Fibroblast of skin of right biceps (primary cell): ENCODE measurements around the gene NTSR1.

Experiments
- DNase-seq: peaks from one replicate; pipeline ENCODE4 v3.0.0-alpha.2; 2013

NTSR1 gene

GRCh38 chr20:62710886-62711702, 2.5 kb downstream of the NTSR1 start:
- DNase-seq = no peak

DNA sequence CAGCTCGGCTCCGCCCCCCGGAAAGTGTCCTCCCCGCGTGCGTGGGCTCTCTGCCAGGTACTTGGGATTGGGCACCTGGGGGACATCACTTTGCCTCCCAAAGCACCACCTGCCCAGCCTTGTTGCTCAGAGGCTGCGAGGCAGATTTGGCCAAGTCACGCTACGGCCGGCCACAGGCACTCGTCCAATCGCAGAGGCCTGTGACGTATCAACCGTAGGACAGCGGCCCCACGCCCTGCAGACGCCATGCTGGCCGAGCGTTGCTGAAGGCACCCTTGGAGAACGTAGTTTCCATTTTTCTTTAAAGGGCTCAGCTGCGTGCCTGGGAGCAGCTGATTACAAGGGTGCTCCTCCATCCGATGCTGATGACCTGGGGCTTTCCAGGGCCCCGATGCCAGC, 3.1 kb downstream of the NTSR1 start:
- no peak for DNase-seq

- no peak for DNase-seq
These were observed 4.0 kb downstream of the NTSR1 start for GRCh38 chr20:62712606-62713005.

DNA sequence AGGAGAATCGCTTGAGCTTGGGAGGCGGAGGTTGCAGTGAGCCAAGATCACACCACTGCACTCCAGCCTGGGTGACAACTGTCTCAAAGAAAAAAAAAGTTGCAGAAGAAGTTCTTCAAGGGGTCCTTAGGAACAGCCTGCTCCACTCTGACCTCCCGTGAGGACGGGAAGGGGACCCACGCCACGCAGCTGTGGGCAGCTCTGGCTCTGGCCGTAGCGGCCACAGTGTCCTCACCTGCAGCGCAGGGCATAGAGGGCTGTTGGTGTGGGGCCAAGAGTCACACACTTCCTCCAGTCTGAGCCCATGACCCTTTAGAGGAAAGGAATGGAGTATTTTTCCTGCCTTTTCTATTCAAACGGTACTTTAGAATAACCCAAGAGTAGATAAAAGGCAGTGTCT, 5.4 kb downstream of the NTSR1 start:
- DNase-seq = no peak

- DNase-seq = no peak
These were observed 6.2 kb downstream of the NTSR1 start for GRCh38 chr20:62714799-62715198.

- no peak for DNase-seq
These were observed 6.6 kb downstream of the NTSR1 start for GRCh38 chr20:62715201-62715600.

GRCh38 chr20:62716198-62716940, 7.7 kb downstream of the NTSR1 start:
- DNase-seq = peak; percentile 15

DNA sequence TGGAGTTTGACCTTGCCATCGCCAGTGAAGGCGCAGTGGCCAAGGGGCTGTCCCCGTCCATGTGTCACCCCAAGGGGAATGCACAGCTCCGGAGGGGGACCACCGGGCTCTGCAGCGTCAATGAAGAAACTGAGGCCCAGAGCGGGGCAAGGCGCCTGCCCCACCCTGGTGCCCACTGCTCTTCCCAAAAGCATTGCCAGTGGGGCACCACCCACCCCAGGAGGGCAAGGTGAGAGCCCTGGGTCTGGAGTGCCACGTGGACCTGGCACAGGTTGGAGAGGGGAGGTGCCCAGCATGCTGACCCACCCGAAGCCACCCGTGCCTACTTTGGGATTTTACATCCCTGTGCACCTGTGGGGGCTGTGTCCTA, 8.3 kb downstream of the NTSR1 start:
- DNase-seq = no peak

GRCh38 chr20:62717933-62718332, 9.3 kb downstream of the NTSR1 start:
- DNase-seq = no peak

DNA sequence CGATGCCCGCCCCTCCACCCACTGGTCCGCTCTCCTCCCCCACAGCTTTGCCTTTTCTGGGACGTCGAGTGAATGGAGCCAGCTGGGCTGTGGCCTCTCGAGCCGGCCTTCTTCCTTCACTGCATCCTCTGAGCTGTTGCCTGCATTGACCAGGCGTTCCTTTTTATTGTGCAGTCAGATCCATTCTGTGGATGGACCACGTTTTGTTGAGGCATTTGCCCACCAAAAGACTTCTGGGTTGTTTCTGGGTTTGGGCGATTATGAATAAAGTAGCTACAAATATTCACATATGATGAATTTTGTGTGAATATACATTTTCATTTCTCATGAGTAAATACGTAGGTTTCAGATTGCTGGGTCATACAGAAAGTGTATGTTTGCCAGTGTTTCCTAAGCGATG, 9.9 kb downstream of the NTSR1 start:
- DNase-seq = no peak

DNA sequence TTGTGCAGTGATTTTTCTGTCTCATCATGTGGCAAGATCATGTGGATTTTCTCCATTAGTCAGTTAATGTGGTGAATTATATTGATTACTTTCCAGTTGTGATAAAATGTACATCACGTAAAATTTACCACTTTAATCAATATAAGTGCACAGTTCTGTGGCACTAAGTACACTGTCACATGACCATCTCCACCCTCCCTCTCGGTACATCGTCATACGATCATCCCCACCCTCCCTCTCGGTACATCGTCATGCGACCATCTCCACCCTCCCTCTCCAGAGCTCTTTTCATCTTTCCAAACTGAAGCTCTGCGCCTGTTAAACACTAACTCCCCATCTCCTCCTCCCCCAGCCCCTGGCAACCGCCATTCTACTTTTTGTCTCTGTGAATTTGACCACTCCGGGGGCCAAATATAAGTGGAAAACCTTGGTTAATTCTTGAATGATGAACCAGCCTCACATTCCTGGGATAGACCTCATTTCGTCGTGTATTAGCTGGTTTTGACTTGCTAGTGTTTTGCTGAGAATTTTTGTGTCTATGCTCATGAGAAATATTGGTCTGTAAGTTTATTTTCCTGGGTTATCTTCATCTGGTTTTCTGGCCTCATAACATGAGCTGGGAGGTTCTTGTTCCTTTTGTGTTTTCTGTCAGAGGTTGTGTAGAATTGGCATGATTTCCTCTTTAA, 10.8 kb downstream of the NTSR1 start:
- DNase-seq = peak; percentile 41

DNA sequence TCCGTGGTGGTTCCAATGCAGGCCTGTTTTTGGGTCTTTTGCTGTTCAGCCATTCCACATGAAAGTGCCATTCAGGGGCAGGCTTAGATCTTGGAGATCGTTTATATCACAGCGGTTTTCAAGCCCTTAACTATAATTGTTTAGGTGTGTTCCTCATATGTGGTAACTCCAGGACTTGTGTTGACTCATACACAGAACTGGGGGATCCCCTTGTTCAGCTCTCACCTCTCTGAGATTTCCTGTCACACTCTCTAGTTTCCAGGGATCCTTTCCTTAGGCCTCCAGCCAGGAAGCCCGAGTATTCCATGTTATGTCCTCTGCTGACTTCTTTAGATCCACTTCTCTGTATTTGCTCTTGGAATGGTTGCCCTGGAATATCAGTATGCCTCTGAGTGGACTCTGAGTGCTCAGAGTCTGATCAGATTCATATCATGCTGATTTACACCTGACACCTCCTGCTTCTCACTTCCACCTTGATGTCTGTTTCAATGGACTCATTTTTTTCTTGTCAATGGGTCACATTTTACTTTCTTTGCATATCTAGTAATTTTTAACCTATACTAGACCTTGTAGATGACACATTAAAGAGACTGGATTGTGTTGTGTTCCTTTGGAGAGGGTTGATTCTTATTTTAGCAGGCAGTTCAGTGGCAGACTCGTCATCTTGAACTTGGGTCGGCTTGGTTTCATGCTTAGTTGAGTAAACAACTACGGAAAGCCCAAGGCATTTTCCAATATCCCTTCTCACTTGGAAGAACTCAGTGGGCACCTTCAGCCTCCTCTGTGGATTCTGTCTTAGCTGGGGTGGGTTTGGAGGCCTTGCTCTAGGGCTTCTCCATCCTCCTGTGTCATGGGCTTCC, 13.1 kb downstream of the NTSR1 start:
- no peak for DNase-seq

GRCh38 chr20:62722627-62723026, 14.0 kb downstream of the NTSR1 start:
- DNase-seq = no peak

DNA sequence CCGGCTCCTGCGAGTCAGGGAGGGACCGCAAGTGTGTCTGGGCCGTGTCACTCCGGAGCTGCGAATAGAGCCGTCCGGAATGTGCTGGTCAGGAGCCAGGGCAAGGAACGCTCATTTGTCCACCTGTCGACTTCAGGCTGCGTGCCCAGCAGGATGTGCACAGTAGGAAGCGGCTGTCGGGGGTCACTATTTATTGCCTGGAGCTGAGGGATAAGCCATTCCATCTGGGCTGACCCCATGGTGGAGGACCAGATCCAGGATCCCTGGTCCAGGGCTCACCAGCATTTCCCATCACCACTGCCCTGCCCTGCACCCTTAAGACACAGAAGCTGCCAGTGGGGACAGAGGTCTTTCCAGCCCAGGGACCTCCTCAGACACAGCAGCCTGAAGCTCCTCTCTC, 14.7 kb downstream of the NTSR1 start:
- peak; percentile 20 for DNase-seq

DNA sequence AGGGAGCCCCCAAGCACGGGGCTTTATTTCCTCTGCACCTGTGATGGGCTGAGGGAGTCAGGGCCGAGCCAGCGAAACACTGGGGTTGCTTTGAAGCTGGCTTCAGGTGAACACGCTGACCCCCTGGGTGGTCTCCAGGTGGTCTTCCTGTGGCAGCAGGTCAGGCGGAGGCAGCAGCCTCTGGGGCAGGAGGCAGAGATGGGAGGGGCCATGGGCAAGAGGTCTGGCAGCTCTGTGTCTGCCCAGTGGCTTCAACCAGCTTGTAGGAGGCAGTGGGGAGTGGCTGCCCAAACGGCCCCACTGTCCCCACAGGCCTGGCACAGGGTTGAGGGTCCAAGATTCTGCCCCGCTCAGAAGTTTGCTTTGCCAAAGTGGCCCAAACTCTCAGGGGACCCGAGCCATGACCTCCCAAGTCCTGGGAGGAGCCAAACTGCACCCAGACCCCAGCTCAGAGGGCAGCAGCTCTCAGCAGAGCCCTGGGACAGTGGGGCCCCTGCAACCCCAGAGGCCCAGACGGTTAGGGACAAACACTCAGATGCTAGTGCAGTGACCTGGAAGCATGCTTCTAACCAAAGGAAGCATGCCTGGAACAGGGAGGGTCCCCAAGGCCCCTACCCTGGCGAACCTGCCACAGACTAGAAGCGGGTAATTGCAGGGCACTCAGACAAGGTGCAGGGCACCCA, 15.3 kb downstream of the NTSR1 start:
- no peak for DNase-seq

- no peak for DNase-seq
These were observed 16.3 kb downstream of the NTSR1 start for GRCh38 chr20:62724692-62725595.

GRCh38 chr20:62725596-62726268, 17.1 kb downstream of the NTSR1 start:
- no peak for DNase-seq

- no peak for DNase-seq
These were observed 17.6 kb downstream of the NTSR1 start for GRCh38 chr20:62726276-62726675.

- no peak for DNase-seq
These were observed 18.3 kb downstream of the NTSR1 start for GRCh38 chr20:62726716-62727583.
